CD14-positive monocyte (primary cell): ENCODE data around the gene CALY. TPM values are rescaled to one million over a fixed set of nuclear protein-coding genes. Genes with fewer than 3 reads are reported as not detected.

Source experiments
- DNase-seq, 3 donors: peaks; one replicate each; pipeline ENCODE4 v3.0.0-alpha.2; 2011 to 2022
- H2AFZ ChIP-seq: 2 replicates; pipeline ENCODE4 v1.6.0; 2012; ENCODE audit warnings: mild to moderate bottlenecking, low read depth, low read length, inconsistent platforms; ENCODE audit not compliant: insufficient read depth, poor library complexity, severe bottlenecking
- H3K27ac ChIP-seq, 2 donors: 1 replicate in 1 of 2; 2 replicates in 1 of 2; pipeline ENCODE4 v1.5.1; 2012 to 2013; ENCODE audit warnings: low read length in 2 of 2, control low read depth in 1 of 2, inconsistent platforms in 1 of 2, low read depth in 1 of 2, mild to moderate bottlenecking in 1 of 2
- H3K27me3 ChIP-seq, 2 donors: one replicate each; pipeline versions ENCODE4 v1.6.0 to v1.6.1; 2011 to 2013; ENCODE audit warnings: low read length in 2 of 2; ENCODE audit not compliant: control insufficient read depth in 2 of 2, insufficient read depth in 2 of 2
- H3K36me3 ChIP-seq, 2 donors: replicated peaks in 1 of 2; 1 replicate in 1 of 2; 2 replicates in 1 of 2; pipeline versions ENCODE4 v1.5.1 to v1.6.1; 2012 to 2013; ENCODE audit warnings: low read length in 2 of 2, control low read depth in 1 of 2, inconsistent platforms in 1 of 2, mild to moderate bottlenecking in 1 of 2; ENCODE audit not compliant: insufficient read depth in 2 of 2, control insufficient read depth in 1 of 2
- H3K4me1 ChIP-seq, 2 donors: 1 replicate in 1 of 2; 2 replicates in 1 of 2; pipeline versions ENCODE4 v1.5.1 to v1.6.1; 2012 to 2013; ENCODE audit warnings: low read length in 2 of 2, control low read depth in 1 of 2, inconsistent platforms in 1 of 2, mild to moderate bottlenecking in 1 of 2, moderate library complexity in 1 of 2; ENCODE audit not compliant: insufficient read depth in 2 of 2, control insufficient read depth in 1 of 2
- H3K4me2 ChIP-seq: replicated peaks from 2 replicates; pipeline ENCODE3; 2012; ENCODE audit warnings: low read length, moderate library complexity, mild to moderate bottlenecking; ENCODE audit not compliant: poor library complexity, severe bottlenecking; ENCODE audit errors: extremely low read depth
- H3K4me3 ChIP-seq, 3 experiments: fragments of 200-600 bp in 1 of 3; sonication (generic) in 1 of 3; replicated peaks in 1 of 3; 1 replicate in 2 of 3; 2 replicates in 1 of 3; pipeline ENCODE4 v1.5.1; 2011 to 2013; ENCODE audit warnings: low read length in 3 of 3, mild to moderate bottlenecking in 3 of 3, control low read depth in 2 of 3, low read depth in 2 of 3, inconsistent platforms in 1 of 3, moderate library complexity in 1 of 3
- H3K79me2 ChIP-seq: 2 replicates; pipeline ENCODE4 v1.6.0; 2012; ENCODE audit warnings: mild to moderate bottlenecking, control low read depth, inconsistent platforms, low read length, moderate library complexity; ENCODE audit not compliant: insufficient read depth
- H3K9ac ChIP-seq: 2 replicates; pipeline ENCODE4 v1.6.0; 2017; ENCODE audit warnings: low read length, mild to moderate bottlenecking; ENCODE audit not compliant: insufficient read depth, poor library complexity, severe bottlenecking
- H3K9me3 ChIP-seq, 2 donors: replicated peaks in 1 of 2; 1 replicate in 1 of 2; 2 replicates in 1 of 2; pipeline versions ENCODE4 v1.5.1 to v1.6.1; 2012 to 2013; ENCODE audit warnings: low read length in 2 of 2, control low read depth in 1 of 2; ENCODE audit not compliant: control insufficient read depth in 1 of 2, insufficient read depth in 1 of 2
- H4K20me1 ChIP-seq: 2 replicates; pipeline ENCODE4 v1.6.0; 2012; ENCODE audit warnings: mild to moderate bottlenecking, low read length, control low read depth, moderate library complexity; ENCODE audit not compliant: insufficient read depth
- H3K27ac Mint-ChIP-seq, 7 donors: one replicate each; pipeline ENCODE4 v1.8.0; 2020; ENCODE audit warnings: mild to moderate bottlenecking in 7 of 7, mixed read lengths in 7 of 7, moderate library complexity in 6 of 7, inconsistent platforms in 2 of 7
- H3K27me3 Mint-ChIP-seq, 3 donors: one replicate each; pipeline ENCODE4 v1.8.0; 2021 to 2022; ENCODE audit warnings: low read depth in 3 of 3, mild to moderate bottlenecking in 3 of 3, mixed read lengths in 3 of 3, moderate library complexity in 3 of 3, inconsistent platforms in 1 of 3
- H3K36me3 Mint-ChIP-seq, 2 donors: one replicate each; pipeline ENCODE4 v1.8.0; 2020; ENCODE audit warnings: mixed read lengths in 2 of 2, inconsistent platforms in 1 of 2, mild to moderate bottlenecking in 1 of 2
- H3K4me1 Mint-ChIP-seq: one replicate; pipeline ENCODE4 v1.8.0; 2020; ENCODE audit warnings: mild to moderate bottlenecking, mixed read lengths
- H3K4me3 Mint-ChIP-seq, 2 donors: one replicate each; pipeline ENCODE4 v1.8.0; 2020; ENCODE audit warnings: mild to moderate bottlenecking in 2 of 2, mixed read lengths in 2 of 2, moderate library complexity in 1 of 2
- H3K9me3 Mint-ChIP-seq, 7 donors: one replicate each; pipeline ENCODE4 v1.8.0; 2020 to 2022; ENCODE audit warnings: mixed read lengths in 7 of 7, mild to moderate bottlenecking in 6 of 7, moderate library complexity in 6 of 7, inconsistent platforms in 2 of 7
- CTCF ChIP-seq: fragments of 200-600 bp; IDR thresholded peaks from one replicate; pipeline ENCODE4 v1.8.0; 2022; ENCODE audit warnings: antibody characterized with exemption, mild to moderate bottlenecking
- WGBS: methylation state at CpG from one replicate; pipeline ENCODE4 v1.1.5; 2013; ENCODE audit warnings: missing lambda C conversion rate; ENCODE audit not compliant: insufficient coverage; 5-methylcytosine and 5-hydroxymethylcytosine counted together
- intact Hi-C, 2 donors: fragments of 100-400 bp; cut with micrococcal nuclease; formaldehyde crosslinking; loops; one replicate each; pipeline versions ENCODE4 v1.15.0 to v1.15.1; 2023
- polyA plus RNA-seq, 3 donors: library from polyadenylated mRNA; depleted of rRNA in 1 of 3; unstranded in 2 of 3; stranded (reverse) in 1 of 3; fragments of 300-500 nt in 2 of 3; fragments of >200 nt in 1 of 3; fragmentation: Illumina TruSeq in 2 of 3; gene quantifications; 1 replicate in 2 of 3; 2 replicates in 1 of 3; pipeline ENCODE4 v1.2.3, GENCODE V29; 2012 to 2021

The CALY gene
- polyA plus RNA-seq, 3 donors = not detected

- no peak for TF ChIP-seq CTCF
- no peaks in the 10 kb centered on the region for H3K79me2 ChIP-seq
- H3K36me3 Mint-ChIP-seq = no peaks in the 10 kb centered on the region
- intact Hi-C loops = no loop called here
- H3K4me2 ChIP-seq = no peak overlapping the region
- no peak overlapping the region for H3K27ac ChIP-seq
- peaks cover under 1 to 23% of the 10 kb centered on the region in 2 donors for H3K9me3 ChIP-seq
- peaks cover 9 to 41% of the 10 kb centered on the region in 2 donors for H3K27me3 ChIP-seq
- no peak overlapping the region for H3K4me3 Mint-ChIP-seq
- DNase-seq = no peak
- H3K4me1 ChIP-seq = peaks cover 7 to 12% of the 10 kb centered on the region in 2 donors
- peaks cover 22 to 31% (median 27%) of the 10 kb centered on the region in 3 donors for H3K27me3 Mint-ChIP-seq
- H2AFZ ChIP-seq = no peak overlapping the region
- peaks cover 3% of the 10 kb centered on the region for H3K4me1 Mint-ChIP-seq
- H3K9me3 Mint-ChIP-seq = peaks cover 0 to 9% (median 2%) of the 10 kb centered on the region in 7 donors
- H3K4me3 ChIP-seq = no peak overlapping the region
- no peak overlapping the region for H3K9ac ChIP-seq
- 91% methylated on average over 13 of the region's 13 CpGs for WGBS
- H3K36me3 ChIP-seq = no peaks in the 10 kb centered on the region
- H4K20me1 ChIP-seq = no peaks in the 10 kb centered on the region
- H3K27ac Mint-ChIP-seq = no peak overlapping the region
Observed at GRCh38 chr10:133339708-133340380, 3.1 kb upstream of the CALY start.

GRCh38 chr10:133338080-133339071 is 1.7 kb upstream of the CALY start:
- Histone ChIP-seq H3K27me3 (peaks cover 9 to 50% of the 10 kb centered on the region in 2 donors), H3K9me3 (peaks cover 5 to 29% of the 10 kb centered on the region in 2 donors), H3K4me2 (no peak overlapping the region), H3K27ac (no peak overlapping the region), H2AFZ (no peak overlapping the region), H3K79me2 (no peaks in the 10 kb centered on the region), H3K4me3 (no peak overlapping the region), H3K4me1 (peaks cover 7 to 12% of the 10 kb centered on the region in 2 donors), H3K9ac (no peak overlapping the region), H4K20me1 (no peaks in the 10 kb centered on the region), H3K36me3 (no peaks in the 10 kb centered on the region)
- TF ChIP-seq CTCF = no peak
- intact Hi-C loops = no loop called here
- peaks cover 0 to 17% (median 7%) of the 10 kb centered on the region in 7 donors for H3K9me3 Mint-ChIP-seq
- no peaks in the 10 kb centered on the region for H3K36me3 Mint-ChIP-seq
- H3K27ac Mint-ChIP-seq = no peak overlapping the region
- no peak for DNase-seq
- peaks cover 7% of the 10 kb centered on the region for H3K4me1 Mint-ChIP-seq
- H3K4me3 Mint-ChIP-seq = no peak overlapping the region
- H3K27me3 Mint-ChIP-seq = peaks cover 17 to 35% (median 34%) of the 10 kb centered on the region in 3 donors
- 92% methylated on average over 10 of the region's 10 CpGs for WGBS
